OCI-LY1 (cell line): ENCODE results near the gene PCSK5.

Experiments used
- H2AFZ ChIP-seq: fragments of 200-600 bp; sonication (generic), shearing (Covaris generic); 2 replicates; pipeline ENCODE4 v1.6.0; 2014; ENCODE audit warnings: antibody characterized with exemption, mild to moderate bottlenecking, low read length
- H3F3A ChIP-seq: fragments of 200-600 bp; sonication (generic), shearing (Covaris generic); 2 replicates; pipeline ENCODE4 v1.6.0; 2014; ENCODE audit warnings: mild to moderate bottlenecking, antibody characterized with exemption, low read length, moderate library complexity; ENCODE audit not compliant: insufficient read depth
- H3K27ac ChIP-seq: fragments of 200-600 bp; sonication (generic); 2 replicates; pipeline ENCODE4 v1.5.1; 2014; ENCODE audit warnings: low read length, mixed run types, mild to moderate bottlenecking, low read depth; ENCODE audit not compliant: poor library complexity, severe bottlenecking
- H3K27me3 ChIP-seq: fragments of 200-600 bp; sonication (generic); 2 replicates; pipeline ENCODE4 v1.6.0; 2014; ENCODE audit warnings: antibody characterized with exemption, mild to moderate bottlenecking, low read length, moderate library complexity; ENCODE audit not compliant: insufficient read depth
- H3K36me3 ChIP-seq: fragments of 200-600 bp; sonication (generic); 2 replicates; pipeline ENCODE4 v1.6.1; 2014; ENCODE audit warnings: mild to moderate bottlenecking, antibody characterized with exemption, low read length, moderate library complexity, mixed read lengths; ENCODE audit not compliant: insufficient read depth
- H3K4me1 ChIP-seq: fragments of 200-600 bp; sonication (generic); 2 replicates; pipeline ENCODE4 v1.5.1; 2014; ENCODE audit warnings: mild to moderate bottlenecking, low read length, moderate library complexity; ENCODE audit not compliant: insufficient read depth, severe bottlenecking
- H3K4me2 ChIP-seq: fragments of 200-600 bp; sonication (generic), shearing (Covaris generic); 2 replicates; pipeline ENCODE4 v1.6.1; 2014; ENCODE audit warnings: low read length
- H3K4me3 ChIP-seq: fragments of 200-600 bp; sonication (generic); 2 replicates; pipeline ENCODE4 v1.5.1; 2014; ENCODE audit warnings: low read length, low read depth, mild to moderate bottlenecking, mixed read lengths; ENCODE audit not compliant: poor library complexity, severe bottlenecking
- H3K79me2 ChIP-seq: fragments of 200-600 bp; shearing (Covaris generic); 2 replicates; pipeline ENCODE4 v1.6.1; 2016; ENCODE audit warnings: mixed run types, low read length, mixed read lengths; ENCODE audit not compliant: insufficient read depth
- H3K9ac ChIP-seq: fragments of 200-600 bp; sonication (generic), shearing (Covaris generic); 2 replicates; pipeline ENCODE4 v1.6.1; 2014; ENCODE audit warnings: mild to moderate bottlenecking, low read length, mixed read lengths
- H3K9me2 ChIP-seq: fragments of 200-600 bp; sonication (generic), shearing (Covaris generic); 2 replicates; pipeline ENCODE4 v1.6.1; 2014; ENCODE audit warnings: low read depth, mild to moderate bottlenecking, low read length, mixed read lengths
- H3K9me3 ChIP-seq: fragments of 200-600 bp; shearing (Covaris generic); 2 replicates; pipeline ENCODE4 v1.6.1; 2014; ENCODE audit warnings: low read length, mixed read lengths
- H4K20me1 ChIP-seq: fragments of 200-600 bp; sonication (generic), shearing (Covaris generic); 2 replicates; pipeline ENCODE4 v1.6.0; 2016; ENCODE audit warnings: mild to moderate bottlenecking, low read length; ENCODE audit not compliant: insufficient read depth
- EZH2 ChIP-seq: fragments of 200-600 bp; sonication (generic), shearing (Covaris generic); IDR thresholded peaks from 2 replicates; pipeline ENCODE4 v1.8.0; 2017; ENCODE audit warnings: borderline replicate concordance, mixed run types, mild to moderate bottlenecking, antibody characterized with exemption, low read length, moderate library complexity, mixed read lengths
- TF ChIP-seq, protein P1 (sequence below): fragments of 200-600 bp; sonication (generic), shearing (Covaris generic); IDR thresholded peaks from 2 replicates; pipeline ENCODE4 v1.5.1; 2017; ENCODE audit warnings: mild to moderate bottlenecking, antibody characterized with exemption, low read length, moderate library complexity, mixed read lengths

PCSK5 gene

DNA sequence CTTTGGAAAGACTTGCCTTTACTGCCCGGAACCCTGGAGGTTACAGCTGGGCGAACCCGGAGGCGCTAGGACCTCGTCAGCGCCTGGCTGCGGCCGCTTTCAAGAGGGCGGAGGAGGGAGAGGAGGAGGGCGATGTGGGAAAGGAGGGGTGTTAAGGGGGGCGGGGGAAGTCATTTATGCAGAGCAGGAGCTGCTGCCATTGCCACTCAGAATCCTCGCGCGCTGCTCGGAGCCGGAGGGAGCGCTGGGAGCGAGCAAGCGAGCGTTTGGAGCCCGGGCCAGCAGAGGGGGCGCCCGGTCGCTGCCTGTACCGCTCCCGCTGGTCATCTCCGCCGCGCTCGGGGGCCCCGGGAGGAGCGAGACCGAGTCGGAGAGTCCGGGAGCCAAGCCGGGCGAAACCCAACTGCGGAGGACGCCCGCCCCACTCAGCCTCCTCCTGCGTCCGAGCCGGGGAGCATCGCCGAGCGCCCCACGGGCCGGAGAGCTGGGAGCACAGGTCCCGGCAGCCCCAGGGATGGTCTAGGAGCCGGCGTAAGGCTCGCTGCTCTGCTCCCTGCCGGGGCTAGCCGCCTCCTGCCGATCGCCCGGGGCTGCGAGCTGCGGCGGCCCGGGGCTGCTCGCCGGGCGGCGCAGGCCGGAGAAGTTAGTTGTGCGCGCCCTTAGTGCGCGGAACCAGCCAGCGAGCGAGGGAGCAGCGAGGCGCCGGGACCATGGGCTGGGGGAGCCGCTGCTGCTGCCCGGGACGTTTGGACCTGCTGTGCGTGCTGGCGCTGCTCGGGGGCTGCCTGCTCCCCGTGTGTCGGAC lies at the start of gene PCSK5:
Gene PCSK5 (plus strand): TSS at position 202 of the 805 bp plus-strand sequence. CDS start 509 bp downstream, at position 711.
- no peaks in the 10 kb centered on the region for H3F3A ChIP-seq
- H3K4me1 ChIP-seq, result no peaks in the 10 kb centered on the region
- H3K9me3 ChIP-seq, result no peaks in the 10 kb centered on the region
- no peak for TF ChIP-seq EZH2
- TF ChIP-seq, protein P1, sequence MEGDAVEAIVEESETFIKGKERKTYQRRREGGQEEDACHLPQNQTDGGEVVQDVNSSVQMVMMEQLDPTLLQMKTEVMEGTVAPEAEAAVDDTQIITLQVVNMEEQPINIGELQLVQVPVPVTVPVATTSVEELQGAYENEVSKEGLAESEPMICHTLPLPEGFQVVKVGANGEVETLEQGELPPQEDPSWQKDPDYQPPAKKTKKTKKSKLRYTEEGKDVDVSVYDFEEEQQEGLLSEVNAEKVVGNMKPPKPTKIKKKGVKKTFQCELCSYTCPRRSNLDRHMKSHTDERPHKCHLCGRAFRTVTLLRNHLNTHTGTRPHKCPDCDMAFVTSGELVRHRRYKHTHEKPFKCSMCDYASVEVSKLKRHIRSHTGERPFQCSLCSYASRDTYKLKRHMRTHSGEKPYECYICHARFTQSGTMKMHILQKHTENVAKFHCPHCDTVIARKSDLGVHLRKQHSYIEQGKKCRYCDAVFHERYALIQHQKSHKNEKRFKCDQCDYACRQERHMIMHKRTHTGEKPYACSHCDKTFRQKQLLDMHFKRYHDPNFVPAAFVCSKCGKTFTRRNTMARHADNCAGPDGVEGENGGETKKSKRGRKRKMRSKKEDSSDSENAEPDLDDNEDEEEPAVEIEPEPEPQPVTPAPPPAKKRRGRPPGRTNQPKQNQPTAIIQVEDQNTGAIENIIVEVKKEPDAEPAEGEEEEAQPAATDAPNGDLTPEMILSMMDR, result no peak
- H3K4me3 ChIP-seq, result no peak within 1 kb of the TSS
- H3K27ac ChIP-seq, result no peak within 1 kb of the TSS
- no peaks in the 10 kb centered on the region for H4K20me1 ChIP-seq
- H3K36me3 ChIP-seq, result no peaks in the 10 kb centered on the region
- H3K9ac ChIP-seq, result no peak within 1 kb of the TSS
- no peaks in the 10 kb centered on the region for H3K27me3 ChIP-seq
- no peak within 1 kb of the TSS for H2AFZ ChIP-seq
- H3K79me2 ChIP-seq, result no peaks in the 10 kb centered on the region
- H3K4me2 ChIP-seq, result no peak within 1 kb of the TSS
- H3K9me2 ChIP-seq, result no peaks in the 10 kb centered on the region

DNA sequence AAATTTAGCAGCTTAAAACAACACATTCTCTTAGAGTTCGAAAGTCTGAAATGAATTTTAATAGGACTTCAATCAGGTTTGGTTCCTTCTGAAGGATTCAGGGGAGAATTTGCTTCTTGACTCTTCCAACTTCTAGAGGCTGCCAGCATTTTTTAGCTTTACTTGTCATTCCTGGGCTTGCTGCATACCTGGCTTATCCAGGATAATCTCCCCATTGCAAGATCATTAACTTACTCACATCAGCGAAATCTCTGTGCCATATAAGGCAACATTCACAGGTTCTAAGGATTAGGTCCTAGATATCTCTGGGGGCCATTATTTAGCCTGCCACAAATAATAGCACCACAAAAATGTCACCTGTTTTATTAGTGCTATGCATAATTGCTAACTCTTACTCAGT lies 46.2 kb upstream of the PCSK5 start:
- TF ChIP-seq, protein P1, result no peak
- TF ChIP-seq EZH2, result no peak
- H4K20me1 ChIP-seq, result no peaks in the 10 kb centered on the region
- no peak overlapping the region for H3K4me3 ChIP-seq
- no peaks in the 10 kb centered on the region for H3K79me2 ChIP-seq
- H3F3A ChIP-seq, result no peaks in the 10 kb centered on the region
- H3K27me3 ChIP-seq, result no peaks in the 10 kb centered on the region
- H3K9ac ChIP-seq, result no peak overlapping the region
- H3K9me2 ChIP-seq, result no peaks in the 10 kb centered on the region
- no peaks in the 10 kb centered on the region for H3K4me1 ChIP-seq
- no peaks in the 10 kb centered on the region for H3K9me3 ChIP-seq
- no peaks in the 10 kb centered on the region for H3K36me3 ChIP-seq
- no peak overlapping the region for H3K27ac ChIP-seq
- H2AFZ ChIP-seq, result no peak overlapping the region
- no peak overlapping the region for H3K4me2 ChIP-seq

DNA sequence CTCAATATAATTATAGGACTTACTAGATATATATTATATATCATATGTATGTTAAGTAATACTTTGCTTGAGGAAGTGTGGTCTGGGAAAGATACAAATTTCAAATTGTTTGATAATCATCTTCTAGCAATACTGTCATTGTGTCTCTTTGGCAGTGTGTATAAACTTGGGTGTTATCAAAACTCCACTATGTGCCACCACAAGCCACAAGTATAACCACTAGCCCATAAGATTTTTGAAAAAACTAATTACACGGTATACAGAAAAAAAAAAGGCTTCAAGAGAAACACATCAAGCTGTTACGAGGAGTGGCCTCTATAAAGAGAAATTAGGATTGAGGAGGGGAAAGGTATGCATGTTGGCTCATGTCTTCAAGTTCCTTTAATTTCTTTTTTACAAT lies 44.7 kb upstream of the PCSK5 start:
- H3K79me2 ChIP-seq, result no peaks in the 10 kb centered on the region
- no peaks in the 10 kb centered on the region for H3K9me3 ChIP-seq
- no peaks in the 10 kb centered on the region for H3K36me3 ChIP-seq
- H3F3A ChIP-seq, result no peaks in the 10 kb centered on the region
- no peaks in the 10 kb centered on the region for H4K20me1 ChIP-seq
- H3K4me3 ChIP-seq, result no peak overlapping the region
- TF ChIP-seq, protein P1, result no peak
- TF ChIP-seq EZH2, result no peak
- no peak overlapping the region for H3K9ac ChIP-seq
- no peaks in the 10 kb centered on the region for H3K9me2 ChIP-seq
- no peak overlapping the region for H3K27ac ChIP-seq
- H2AFZ ChIP-seq, result no peak overlapping the region
- no peaks in the 10 kb centered on the region for H3K4me1 ChIP-seq
- H3K4me2 ChIP-seq, result no peak overlapping the region
- no peaks in the 10 kb centered on the region for H3K27me3 ChIP-seq
